Left lung (tissue), 10 donors: ENCODE data around the gene MCF2L. TPM values are rescaled to one million over a fixed set of nuclear protein-coding genes. Genes with fewer than 3 reads are reported as not detected.

Experiments
- ATAC-seq: fragments of 200-7000 bp; cut with Tn5 transposase; one replicate; pipeline ENCODE4 v1.9.1; 2020; ENCODE audit warnings: moderate library complexity
- DNase-seq, 4 donors: peaks; one replicate each; pipeline ENCODE4 v3.0.0-alpha.2; 2013 to 2020
- H3K27ac ChIP-seq, 2 donors: fragments of 200-600 bp; sonication (generic) in 1 of 2; one replicate each; pipeline versions ENCODE4 v1.5.0 to v1.8.0; 2020 to 2021
- H3K27me3 ChIP-seq, 2 donors: fragments of 200-600 bp; sonication (generic) in 1 of 2; one replicate each; pipeline versions ENCODE4 v1.5.0 to v1.8.0; 2020 to 2021
- H3K36me3 ChIP-seq, 2 donors: fragments of 200-600 bp; sonication (generic) in 1 of 2; one replicate each; pipeline versions ENCODE4 v1.5.0 to v1.8.0; 2020 to 2021
- H3K4me1 ChIP-seq, 2 donors: fragments of 200-600 bp; one replicate each; pipeline ENCODE4 v1.8.0; 2021
- H3K4me3 ChIP-seq, 2 donors: fragments of 200-600 bp; sonication (generic) in 1 of 2; one replicate each; pipeline versions ENCODE4 v1.5.0 to v1.8.0; 2020 to 2021; ENCODE audit warnings: mild to moderate bottlenecking in 1 of 2
- H3K9me3 ChIP-seq, 2 donors: fragments of 200-600 bp; sonication (generic) in 1 of 2; one replicate each; pipeline versions ENCODE4 v1.5.0 to v1.8.0; 2020 to 2021
- CTCF ChIP-seq, 2 donors: fragments of 200-600 bp; sonication (generic) in 1 of 2; IDR thresholded peaks; one replicate each; pipeline versions ENCODE4 v1.5.0 to v1.8.0; 2021; ENCODE audit warnings: antibody characterized with exemption in 2 of 2
- intact Hi-C, 2 donors: fragments of 100-400 bp; cut with DNase I; formaldehyde crosslinking; loops; one replicate each; pipeline versions ENCODE4 v1.11.2 to v1.14.2; 2022
- polyA plus RNA-seq, 6 donors: library from polyadenylated mRNA; unstranded; fragments of 120-200 nt; gene quantifications; one replicate each; pipeline ENCODE4 v1.2.1, GENCODE V29; 2013; ENCODE audit not compliant: insufficient read length in 6 of 6
- total RNA-seq, 2 donors: library from RNA; stranded (reverse); fragmentation: NEBNext Ultra II Directional; extraction: Animal tissue kit (Norgen Biotek cat#: 25700); gene quantifications; one replicate each; pipeline ENCODE4 v1.2.1, GENCODE V29; 2021
- donor health status: DM: no; HTN: yes; CAD: no.
- donor health status: DM: no; HTN: no; CAD: no.

The MCF2L gene
- total and polyA plus RNA-seq, 8 donors = 22.2 to 39.5 (median 33.7) TPM

GRCh38 chr13:112984954-112985802 is 16.2 kb downstream of the MCF2L start:
- no peak overlapping the region for H3K4me3 ChIP-seq
- DNase-seq (peak in 1 of 4 donors; percentile 52), ATAC-seq (no peak)
- peaks cover 0 to 21% of the 10 kb centered on the region in 2 donors for H3K4me1 ChIP-seq
- intact Hi-C loops = no loop called here
- no peak for TF ChIP-seq CTCF (IDR thresholded peaks at IDR 0.05)
- H3K27me3 ChIP-seq = peaks cover 0 to 8% of the 10 kb centered on the region in 2 donors
- H3K36me3 ChIP-seq = no peaks in the 10 kb centered on the region
- no peak overlapping the region for H3K27ac ChIP-seq
- no peaks in the 10 kb centered on the region for H3K9me3 ChIP-seq

- peaks cover 0 to 2% of the 10 kb centered on the region in 2 donors for H3K27me3 ChIP-seq
- H3K36me3 ChIP-seq = no peaks in the 10 kb centered on the region
- ATAC-seq (no peak), DNase-seq (peak in 1 of 4 donors; percentile 68)
- no peak overlapping the region for H3K4me3 ChIP-seq
- H3K27ac ChIP-seq = no peak overlapping the region
- TF ChIP-seq CTCF (IDR thresholded peaks at IDR 0.05) = no peak
- H3K9me3 ChIP-seq = no peaks in the 10 kb centered on the region
- peaks cover 0 to 21% of the 10 kb centered on the region in 2 donors for H3K4me1 ChIP-seq
- intact Hi-C loops = no loop called here
These were observed 16.9 kb downstream of the MCF2L start for GRCh38 chr13:112985803-112986408.

- H3K36me3 ChIP-seq = no peaks in the 10 kb centered on the region
- H3K27ac ChIP-seq = no peak overlapping the region
- ATAC-seq (no peak), DNase-seq (peak in 1 of 4 donors; percentile 67)
- no peaks in the 10 kb centered on the region for H3K9me3 ChIP-seq
- no peak for TF ChIP-seq CTCF (IDR thresholded peaks at IDR 0.05)
- no peak overlapping the region for H3K4me3 ChIP-seq
- H3K4me1 ChIP-seq = peaks cover 0 to 21% of the 10 kb centered on the region in 2 donors
- intact Hi-C loops = no loop called here
- no peaks in the 10 kb centered on the region for H3K27me3 ChIP-seq
These were observed 17.5 kb downstream of the MCF2L start for GRCh38 chr13:112986470-112986869.

- H3K4me1 ChIP-seq = peaks cover 0 to 21% of the 10 kb centered on the region in 2 donors
- TF ChIP-seq CTCF (IDR thresholded peaks at IDR 0.05) = no peak
- intact Hi-C loops = no loop called here
- no peak overlapping the region for H3K27ac ChIP-seq
- no peaks in the 10 kb centered on the region for H3K27me3 ChIP-seq
- H3K9me3 ChIP-seq = no peaks in the 10 kb centered on the region
- no peak overlapping the region for H3K4me3 ChIP-seq
- DNase-seq = peak in 1 of 4 donors; percentile 64
- no peaks in the 10 kb centered on the region for H3K36me3 ChIP-seq
- ATAC-seq = no peak
These were observed 18.1 kb downstream of the MCF2L start for GRCh38 chr13:112986946-112987681.

GRCh38 chr13:112987682-112988024 is 18.6 kb downstream of the MCF2L start:
- intact Hi-C loops = no loop called here
- Histone ChIP-seq H3K9me3 (no peaks in the 10 kb centered on the region), H3K36me3 (no peaks in the 10 kb centered on the region), H3K27me3 (no peaks in the 10 kb centered on the region), H3K4me1 (peaks cover 0 to 21% of the 10 kb centered on the region in 2 donors), H3K27ac (no peak overlapping the region), H3K4me3 (no peak overlapping the region)
- TF ChIP-seq CTCF (IDR thresholded peaks at IDR 0.05) = no peak
- DNase-seq (peak in 1 of 4 donors; percentile 49), ATAC-seq (no peak)
